WTC11 (cell line): ENCODE measurements around the gene HECW1. TPM values are rescaled to one million over a fixed set of nuclear protein-coding genes. Genes with fewer than 3 reads are reported as not detected.

Experiments used
- ATAC-seq: fragments of 200-7000 bp; cut with Tn5 transposase; 2 replicates; pipeline ENCODE4 v1.10.0; 2021; ENCODE audit warnings: mild to moderate bottlenecking, moderate library complexity
- CTCF ChIA-PET: fragments of 300-600 bp; sonication (Branson Sonifier 250); formaldehyde crosslinking; loops from one replicate; lab custom pipeline; 2021; ENCODE audit warnings: antibody characterized with exemption; lab: Charles Lee
- POLR2A ChIA-PET: fragments of 350-600 bp; sonication (Branson Sonifier 250); formaldehyde crosslinking; loops from one replicate; lab custom pipeline; 2021; ENCODE audit warnings: antibody characterized with exemption; lab: Charles Lee
- DNase-seq: peaks from one replicate; pipeline ENCODE4 v3.0.0; 2021; ENCODE audit warnings: low spot score
- H3K27ac Mint-ChIP-seq: 2 replicates; pipeline ENCODE4 v1.8.0; 2021; ENCODE audit warnings: mixed read lengths
- H3K27me3 Mint-ChIP-seq: 2 replicates; pipeline ENCODE4 v1.8.0; 2021; ENCODE audit warnings: low read depth, mild to moderate bottlenecking, moderate library complexity, mixed read lengths
- H3K36me3 Mint-ChIP-seq: 2 replicates; pipeline ENCODE4 v1.8.0; 2021; ENCODE audit warnings: mixed read lengths
- H3K4me1 Mint-ChIP-seq: 2 replicates; pipeline ENCODE4 v1.8.0; 2022; ENCODE audit warnings: mixed read lengths
- H3K4me3 Mint-ChIP-seq: 2 replicates; pipeline ENCODE4 v1.8.0; 2021; ENCODE audit warnings: mild to moderate bottlenecking, moderate library complexity, mixed read lengths
- H3K9me3 Mint-ChIP-seq: 2 replicates; pipeline ENCODE4 v1.8.0; 2021; ENCODE audit warnings: mixed read lengths
- ARID4B ChIP-seq: sonication (generic); formaldehyde crosslinking; IDR thresholded peaks from 2 replicates; pipeline ENCODE4 v1.8.0; 2023; ENCODE audit warnings: missing genetic modification reagents, mild to moderate bottlenecking, borderline replicate concordance
- ATF1 ChIP-seq: sonication (generic); formaldehyde crosslinking; IDR thresholded peaks from 2 replicates; pipeline ENCODE4 v1.8.1; 2023; ENCODE audit warnings: mild to moderate bottlenecking, moderate library complexity, missing genetic modification reagents
- ATF3 ChIP-seq: sonication (generic); formaldehyde crosslinking; conservative IDR thresholded peaks from 2 replicates; pipeline ENCODE4 v1.8.1; 2022; ENCODE audit warnings: mild to moderate bottlenecking, missing genetic modification reagents
- CREB1 ChIP-seq: sonication (generic); formaldehyde crosslinking; IDR thresholded peaks from 2 replicates; pipeline ENCODE4 v1.8.0; 2023; ENCODE audit warnings: mild to moderate bottlenecking, missing genetic modification reagents
- CTCF ChIP-seq: fragments of 200-600 bp; IDR thresholded peaks from 2 replicates; pipeline ENCODE4 v1.8.0; 2022; ENCODE audit warnings: antibody characterized with exemption
- ERG ChIP-seq: fragments of 250-450 bp; sonication (Bioruptor Pico); IDR thresholded peaks from 2 replicates; pipeline ENCODE4 v1.8.0; 2021; ENCODE audit warnings: mild to moderate bottlenecking
- FOXJ3 ChIP-seq: sonication (generic); formaldehyde crosslinking; IDR thresholded peaks from 2 replicates; pipeline ENCODE4 v1.9.0; 2021; ENCODE audit warnings: missing genetic modification reagents, mild to moderate bottlenecking, borderline replicate concordance
- FOXK1 ChIP-seq: sonication (generic); formaldehyde crosslinking; IDR thresholded peaks from 2 replicates; pipeline ENCODE4 v1.8.0; 2022; ENCODE audit warnings: mild to moderate bottlenecking, moderate library complexity, missing genetic modification reagents
- GABPB1 ChIP-seq: sonication (generic); formaldehyde crosslinking; IDR thresholded peaks from 2 replicates; pipeline ENCODE4 v1.8.1; 2023; ENCODE audit warnings: mild to moderate bottlenecking, missing genetic modification reagents
- GTF2I ChIP-seq: fragments of 250-450 bp; sonication (Bioruptor Pico); conservative IDR thresholded peaks from 2 replicates; pipeline ENCODE4 v1.4.0; 2021; ENCODE audit warnings: mild to moderate bottlenecking
- PREB ChIP-seq: sonication (generic); formaldehyde crosslinking; IDR thresholded peaks from 2 replicates; pipeline ENCODE4 v1.8.1; 2022; ENCODE audit warnings: mild to moderate bottlenecking, missing genetic modification reagents, moderate library complexity, borderline replicate concordance
- RELA ChIP-seq: sonication (generic); formaldehyde crosslinking; IDR thresholded peaks from 2 replicates; pipeline ENCODE4 v1.8.1; 2022; ENCODE audit warnings: missing genetic modification reagents, mild to moderate bottlenecking, borderline replicate concordance
- SMAD3 ChIP-seq: sonication (generic); formaldehyde crosslinking; IDR thresholded peaks from 2 replicates; pipeline ENCODE4 v1.8.0; 2022; ENCODE audit warnings: missing genetic modification reagents, mild to moderate bottlenecking, borderline replicate concordance
- SP1 ChIP-seq: sonication (generic); formaldehyde crosslinking; conservative IDR thresholded peaks from 2 replicates; pipeline ENCODE4 v1.8.1; 2022; ENCODE audit warnings: missing genetic modification reagents
- USF1 ChIP-seq: sonication (generic); formaldehyde crosslinking; IDR thresholded peaks from 2 replicates; pipeline ENCODE4 v1.8.0; 2022; ENCODE audit warnings: mild to moderate bottlenecking, missing genetic modification reagents
- ZBTB21 ChIP-seq: sonication (generic); formaldehyde crosslinking; IDR thresholded peaks from 2 replicates; pipeline ENCODE4 v1.8.1; 2023; ENCODE audit warnings: mild to moderate bottlenecking, missing genetic modification reagents, borderline replicate concordance
- ZNF281 ChIP-seq: sonication (generic); formaldehyde crosslinking; IDR thresholded peaks from 2 replicates; pipeline ENCODE4 v1.8.0; 2023; ENCODE audit warnings: mild to moderate bottlenecking, missing genetic modification reagents
- ZNF416 ChIP-seq: fragments of 250-450 bp; sonication (Bioruptor Pico); IDR thresholded peaks from 2 replicates; pipeline ENCODE4 v1.9.0; 2021; ENCODE audit warnings: mild to moderate bottlenecking, inconsistent platforms
- total RNA-seq: library from RNA; stranded (reverse); gene quantifications from 3 replicates; pipeline ENCODE4 v1.2.3, GENCODE V29; 2021

HECW1 gene
- total RNA-seq, 1 experiment from 2014 or later: 6.1 TPM

GRCh38 chr7:43530553-43531410 is 418.3 kb downstream of the HECW1 start (continued):
- TF ChIP-seq ERG (CRISPR knock-in tag) (no peak), CREB1 (CRISPR knock-in tag) (no peak), PREB (no peak), USF1 (CRISPR knock-in tag) (no peak), SMAD3 (CRISPR knock-in tag) (no peak)

GRCh38 chr7:43531700-43532099 is 419.3 kb downstream of the HECW1 start:
- Mint-ChIP-seq H3K9me3 (no peaks in the 10 kb centered on the region), H3K36me3 (no peaks in the 10 kb centered on the region), H3K27me3 (no peaks in the 10 kb centered on the region; the same call in 1 of the 2 replicates), H3K27ac (no peak overlapping the region), H3K4me1 (peaks cover 14% of the 10 kb centered on the region), H3K4me3 (no peak overlapping the region)
- POLR2A ChIA-PET: no interaction called here
- DNase-seq: no peak
- no peak for TF ChIP-seq ATF1 (CRISPR knock-in tag)
- no peak for TF ChIP-seq RELA
- TF ChIP-seq SP1: no peak
- TF ChIP-seq ZNF281: no peak
- no peak for TF ChIP-seq CTCF
- no peak for TF ChIP-seq GTF2I (CRISPR knock-in tag)
- ATAC-seq: no peak
- CTCF ChIA-PET: no interaction called here

- TF ChIP-seq GTF2I (CRISPR knock-in tag): no peak
- no peak for TF ChIP-seq ATF3 (CRISPR knock-in tag)
- no peak for TF ChIP-seq FOXJ3
- no peak for TF ChIP-seq ZNF416 (CRISPR knock-in tag)
- no peak for TF ChIP-seq ARID4B (CRISPR knock-in tag)
- no peak for TF ChIP-seq ZBTB21 (CRISPR knock-in tag)
- no peak for TF ChIP-seq GABPB1 (CRISPR knock-in tag)
- no peak for TF ChIP-seq FOXK1
- DNase-seq: no peak
- Mint-ChIP-seq H3K4me1 (peaks cover 14% of the 10 kb centered on the region), H3K27ac (no peak overlapping the region), H3K27me3 (no peaks in the 10 kb centered on the region; the same call in 1 of the 2 replicates), H3K4me3 (no peak overlapping the region), H3K36me3 (no peaks in the 10 kb centered on the region), H3K9me3 (no peaks in the 10 kb centered on the region)
- POLR2A ChIA-PET: no interaction called here
- CTCF ChIA-PET: no interaction called here
- no peak for ATAC-seq
Observed at GRCh38 chr7:43533801-43534479, 421.5 kb downstream of the HECW1 start.
